Measurements from ENCODE around the gene ADPGK.
A peak's percentile ranks its signal among the peaks of the same experiment; 100 is the strongest.
"Not testable (repeated sequence)": the region's sequence is repeated elsewhere in the genome, so short reads cannot be mapped to it uniquely, and the experiment has no call there.

Gene ADPGK

GRCh38 chr15:72783640-72784455 lies at the start of gene ADPGK:
Gene ADPGK (minus strand): TSS chr15:72783758. CDS start chr15:72783691, 67 bp downstream.
- peak; percentile 84 for DNase-seq

GRCh38 chr15:72827226-72827625 lies 43.7 kb upstream of the ADPGK start:
- DNase-seq: no peak

GRCh38 chr15:72826611-72827010 lies 43.1 kb upstream of the ADPGK start:
- DNase-seq: no peak

- DNase-seq: no peak
These were observed 42.3 kb upstream of the ADPGK start for GRCh38 chr15:72825829-72826228.

- DNase-seq: no peak
These were observed 41.2 kb upstream of the ADPGK start for GRCh38 chr15:72824781-72825180.

GRCh38 chr15:72824112-72824511 lies 40.6 kb upstream of the ADPGK start:
- DNase-seq: no peak

- DNase-seq: no peak
These were observed 36.7 kb upstream of the ADPGK start for GRCh38 chr15:72820278-72820677.

GRCh38 chr15:72818632-72819031 lies 35.1 kb upstream of the ADPGK start:
- no peak for DNase-seq

GRCh38 chr15:72813345-72814004 lies 29.9 kb upstream of the ADPGK start:
- DNase-seq: no peak

GRCh38 chr15:72809329-72809728 lies 25.8 kb upstream of the ADPGK start:
- no peak for DNase-seq

GRCh38 chr15:72807346-72807745 lies 23.8 kb upstream of the ADPGK start:
- not testable (repeated sequence) for DNase-seq

- DNase-seq: no peak
These were observed 19.4 kb upstream of the ADPGK start for GRCh38 chr15:72803006-72803405.

GRCh38 chr15:72801590-72802325 lies 18.2 kb upstream of the ADPGK start:
- no peak for DNase-seq

- DNase-seq: no peak
These were observed 17.4 kb upstream of the ADPGK start for GRCh38 chr15:72800833-72801481.

GRCh38 chr15:72797834-72798233 lies 14.3 kb upstream of the ADPGK start:
- DNase-seq: no peak

GRCh38 chr15:72797338-72797689 lies 13.8 kb upstream of the ADPGK start:
- no peak for DNase-seq

- no peak for DNase-seq
These were observed 13.2 kb upstream of the ADPGK start for GRCh38 chr15:72796515-72797337.

- no peak for DNase-seq
These were observed 12.6 kb upstream of the ADPGK start for GRCh38 chr15:72796210-72796514.

- DNase-seq: no peak
These were observed 10.5 kb upstream of the ADPGK start for GRCh38 chr15:72793766-72794660.

GRCh38 chr15:72792431-72792830 lies 8.9 kb upstream of the ADPGK start:
- no peak for DNase-seq

GRCh38 chr15:72790302-72790910 lies 6.8 kb upstream of the ADPGK start:
- no peak for DNase-seq

Data from amniotic stem cell (primary cell).